HCT116 (cell line): ENCODE results near the gene SEMA5A.

ENCODE experiments used
- CEBPB ChIP-seq: IDR thresholded peaks from 2 replicates; pipeline ENCODE4 v1.6.1; 2012; ENCODE audit warnings: low read depth
- CTCF ChIP-seq, 3 experiments: fragments of 200-600 bp in 1 of 3; sonication (generic) in 1 of 3; IDR thresholded peaks in 2 of 3; conservative IDR thresholded peaks in 1 of 3; 2 replicates each; pipeline ENCODE4 v1.5.1; 2012 to 2017; ENCODE audit warnings: low read depth in 2 of 3, low read length in 2 of 3, antibody characterized with exemption in 1 of 3, borderline replicate concordance in 1 of 3, control low read depth in 1 of 3, mild to moderate bottlenecking in 1 of 3, mixed read lengths in 1 of 3, mixed run types in 1 of 3, moderate library complexity in 1 of 3; ENCODE audit not compliant: insufficient read depth in 1 of 3
- EZH2 ChIP-seq: fragments of 200-600 bp; sonication (generic); IDR thresholded peaks from 2 replicates; pipeline ENCODE4 v1.6.1; 2017; ENCODE audit warnings: antibody characterized with exemption, mixed run types
- EZH2phosphoT487 ChIP-seq: fragments of 200-600 bp; IDR thresholded peaks from 2 replicates; pipeline ENCODE4 v1.6.1; 2018; ENCODE audit warnings: antibody characterized with exemption, borderline replicate concordance
- JUND ChIP-seq: IDR thresholded peaks from 2 replicates; pipeline ENCODE4 v1.6.1; 2012
- MAX ChIP-seq: IDR thresholded peaks from 2 replicates; pipeline ENCODE4 v1.6.1; 2012
- POLR2A ChIP-seq: IDR thresholded peaks from 2 replicates; pipeline ENCODE4 v1.7.0; 2011; ENCODE audit warnings: borderline replicate concordance; ENCODE audit not compliant: insufficient read depth, insufficient read length; ENCODE audit errors: extremely low read depth
- POLR2AphosphoS5 ChIP-seq: IDR thresholded peaks from 2 replicates; pipeline ENCODE4 v1.6.1; 2011; ENCODE audit warnings: mild to moderate bottlenecking, low read depth, low read length, moderate library complexity
- SIN3A ChIP-seq: IDR thresholded peaks from 2 replicates; pipeline ENCODE4 v1.6.1; 2012; ENCODE audit warnings: low read depth
- TCF7L2 ChIP-seq: IDR thresholded peaks from 2 replicates; pipeline ENCODE4 v1.7.0; 2011; ENCODE audit warnings: borderline replicate concordance, inconsistent platforms; ENCODE audit not compliant: insufficient read depth, insufficient read length; ENCODE audit errors: extremely low read depth

- TF ChIP-seq CTCF (IDR thresholded peaks at IDR 0.05 in 2 of 3, conservative IDR thresholded peaks at IDR 0.05 in 1 of 3; ENCODE audit: borderline replicate concordance in 1 of 3, insufficient read depth in 1 of 3, low read depth in 2 of 3, low read length in 2 of 3) (no peak), EZH2phosphoT487 (no peak), MAX (no peak), EZH2 (no peak), SIN3A (no peak), CEBPB (no peak), TCF7L2 (no peak), JUND (no peak), POLR2A (no peak), POLR2AphosphoS5 (no peak)
These were observed 140.6 kb downstream of the SEMA5A start for GRCh38 chr5:9405196-9405754.
